DMS114 treated with DMSO at 0.1 percent for 48 hours (cell line): Measurements from ENCODE around the gene TNPO3.

ENCODE experiments used
- DNase-seq: peaks from one replicate; lab custom pipeline; 2025; ENCODE audit not compliant: unreplicated experiment; lab: John Stamatoyannopoulos, UW

The TNPO3 gene

GRCh38 chr7:128940494-128941322 lies 114.2 kb downstream of the TNPO3 start:
- no peak for DNase-seq

DNA sequence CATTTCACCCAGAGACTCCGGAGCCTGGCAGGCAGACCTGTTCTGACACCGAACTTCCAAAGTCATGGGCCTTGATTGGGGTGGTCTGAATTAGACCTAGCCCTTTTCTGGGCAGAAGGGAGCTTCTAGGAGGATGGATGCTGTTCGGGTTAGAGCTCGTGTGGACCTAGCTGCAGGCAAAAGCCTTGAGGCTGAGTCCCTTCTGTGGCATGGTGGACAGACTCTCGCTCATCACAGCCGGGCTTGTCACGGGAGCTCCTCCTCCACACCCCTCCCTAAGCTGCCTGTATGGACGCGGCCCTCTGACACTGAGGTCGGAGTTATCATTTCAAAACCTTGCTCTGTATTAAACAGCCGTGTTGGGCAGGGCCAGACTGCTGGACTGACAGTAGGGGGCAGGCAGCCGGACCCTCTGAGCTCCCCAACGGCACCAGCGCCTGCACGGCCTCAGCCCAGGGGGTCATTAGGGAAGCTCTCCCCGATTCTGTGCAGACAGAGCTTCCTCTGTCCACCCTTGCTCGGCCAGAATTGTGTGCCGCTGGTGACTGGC lies 115.0 kb downstream of the TNPO3 start:
- no peak for DNase-seq

DNA sequence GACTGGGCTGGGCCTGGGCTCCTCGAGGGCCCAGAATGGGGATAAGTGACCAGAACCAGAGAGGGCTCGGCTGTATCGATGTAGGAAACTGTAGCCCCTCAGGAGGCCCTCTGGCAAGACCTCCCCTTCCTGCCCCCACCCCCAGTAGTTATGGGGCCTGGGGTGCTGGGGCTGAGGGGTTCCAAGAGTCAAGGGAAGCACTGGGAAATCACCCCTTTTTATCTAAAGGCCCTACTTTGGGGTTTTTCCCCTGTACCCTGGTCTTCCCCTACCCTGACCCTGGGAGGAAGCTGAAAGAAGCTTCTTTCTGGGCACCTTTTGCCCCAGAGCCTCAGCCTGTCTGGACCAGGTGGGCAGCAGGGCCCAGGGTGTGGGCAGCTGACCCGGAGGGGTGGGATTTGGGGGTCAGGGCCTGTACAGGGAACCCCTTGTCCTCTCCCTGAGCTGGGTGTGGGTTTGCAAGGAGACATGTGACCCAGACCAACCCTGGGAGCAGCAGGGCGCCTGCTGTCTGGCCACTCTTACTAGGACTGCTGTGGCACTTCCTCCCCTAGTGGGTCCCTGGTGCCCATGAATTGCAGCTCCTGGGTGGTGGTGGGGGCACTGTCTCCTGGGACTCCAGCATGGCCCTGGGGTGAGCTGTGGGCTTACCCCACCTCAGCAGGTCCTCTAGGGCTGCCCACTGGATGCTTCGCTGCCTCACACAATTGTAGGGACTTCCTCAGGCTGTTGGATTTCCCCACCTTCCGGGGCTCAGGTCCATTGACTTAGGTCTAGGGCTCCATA lies 115.6 kb downstream of the TNPO3 start:
- no peak for DNase-seq

- DNase-seq = no peak
Measured at GRCh38 chr7:128938544-128939074, 116.3 kb downstream of the TNPO3 start.

DNA sequence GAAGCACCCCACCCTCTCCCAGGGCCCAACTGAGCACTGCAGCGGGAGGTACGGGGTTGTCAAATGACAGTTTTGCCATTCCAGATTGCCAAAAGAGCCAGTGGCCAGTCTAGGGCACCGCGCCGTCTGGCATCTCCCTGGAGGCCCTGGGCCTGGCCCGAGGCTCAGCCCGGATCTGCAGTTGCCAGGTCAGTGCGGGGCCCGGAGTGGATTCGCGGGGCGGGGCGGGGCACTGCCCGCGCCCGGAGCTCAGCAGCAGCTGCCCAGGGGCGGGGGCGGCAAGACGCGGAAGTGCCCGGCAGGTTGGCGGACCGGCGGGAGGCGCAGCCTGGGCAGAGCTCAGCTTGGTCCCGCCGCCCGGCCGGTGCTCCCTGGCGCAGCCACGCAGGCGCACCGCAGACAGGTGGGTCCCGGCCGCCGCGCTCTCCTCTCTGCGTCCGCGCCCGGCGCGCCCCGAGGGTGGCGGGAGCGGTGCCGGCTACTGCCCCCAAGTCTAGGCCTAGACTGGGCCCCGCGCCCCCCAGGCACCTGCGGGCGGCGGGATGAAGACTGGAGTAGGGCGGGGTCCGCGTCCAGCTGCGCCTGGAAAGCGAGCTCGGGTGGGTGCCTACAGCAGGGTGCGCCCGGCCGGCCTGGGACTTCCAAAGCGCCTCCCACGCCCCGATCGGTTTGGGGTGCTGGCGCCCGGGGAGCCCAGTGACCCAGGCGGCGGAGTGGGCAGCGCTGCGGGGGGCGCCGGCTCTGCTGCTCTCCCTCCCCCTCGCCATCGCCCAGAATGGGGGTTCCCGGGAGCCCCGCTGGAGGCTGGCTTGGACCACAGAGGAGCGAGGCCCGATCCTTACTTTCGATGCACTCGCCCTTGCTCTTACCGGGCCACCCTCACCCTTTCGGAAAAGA lies 117.0 kb downstream of the TNPO3 start, which contains the start of gene IRF5:
IRF5 (plus strand) TSS at position 281 of the 897 bp plus-strand sequence. CDS start 4,155 bp downstream, outside the sequence.
- DNase-seq = no peak

- DNase-seq = no peak
Measured at GRCh38 chr7:128937271-128937646, 117.7 kb downstream of the TNPO3 start.

GRCh38 chr7:128936798-128937197 lies 118.1 kb downstream of the TNPO3 start:
- DNase-seq = no peak

DNA sequence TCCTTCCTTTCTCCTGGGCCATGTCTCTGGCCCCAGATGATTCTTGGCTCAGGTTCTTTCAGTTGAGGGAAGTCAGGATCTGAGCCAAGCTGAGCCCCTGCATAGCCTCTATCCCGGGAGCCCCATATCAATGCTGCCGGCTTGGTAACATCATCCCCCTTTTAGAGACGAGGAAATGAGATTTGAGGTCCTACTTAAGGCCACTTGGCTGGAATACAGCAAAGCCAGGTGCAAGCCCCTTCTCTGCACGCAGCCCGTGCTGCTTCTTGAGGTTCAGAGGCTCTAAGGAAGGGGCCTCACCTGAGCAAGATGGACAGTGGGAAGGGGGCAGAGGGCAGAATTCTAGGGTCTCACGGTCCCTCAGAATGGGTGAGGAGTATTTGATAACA lies 119.6 kb downstream of the TNPO3 start:
- no peak for DNase-seq

DNA sequence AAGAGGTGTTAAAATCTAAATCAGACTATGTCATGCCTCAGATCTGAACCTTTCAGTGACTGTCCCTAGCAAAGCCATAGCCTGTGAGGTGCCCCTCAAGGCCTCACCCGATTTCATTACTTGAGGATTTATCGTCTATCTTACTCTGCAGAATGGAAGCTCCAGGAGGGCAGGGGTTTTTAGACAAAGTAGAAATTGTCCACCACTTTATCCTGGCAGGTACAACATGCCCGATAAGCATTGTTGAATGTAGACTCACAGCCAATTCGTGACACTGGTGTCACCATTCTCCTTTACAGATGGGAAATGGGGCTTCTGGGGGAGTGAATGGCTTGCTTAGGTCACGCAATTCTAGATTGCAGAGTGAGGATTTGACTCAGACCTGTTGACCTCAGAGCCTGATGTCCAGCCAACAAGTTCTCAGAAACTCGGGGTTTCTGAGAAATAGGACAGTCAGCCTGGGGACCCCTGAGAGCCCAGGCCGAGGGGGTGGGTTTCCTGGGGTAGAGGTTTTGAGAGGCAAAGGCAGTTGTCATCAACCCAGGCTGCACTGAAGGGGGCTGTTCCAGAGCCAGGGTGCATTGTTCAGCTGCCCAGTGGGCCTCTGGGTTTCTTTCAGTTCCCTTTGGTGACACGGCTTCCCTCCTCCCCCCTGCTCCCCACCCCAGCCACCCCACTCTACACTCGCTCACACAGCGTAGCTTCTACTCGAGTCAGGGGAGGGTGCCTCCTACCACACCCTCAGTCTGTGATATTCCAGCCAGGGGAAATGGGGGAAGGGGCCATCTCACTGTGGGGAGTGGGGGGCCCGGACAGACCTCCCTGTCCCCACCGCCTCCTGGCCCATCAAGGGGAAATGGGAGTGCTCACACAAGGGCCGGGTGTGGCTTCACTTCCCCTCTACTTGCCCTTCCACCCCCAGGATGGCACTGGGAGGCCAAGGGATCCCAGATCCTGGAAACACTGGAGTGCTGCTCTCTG lies 120.3 kb downstream of the TNPO3 start:
- no peak for DNase-seq

GRCh38 chr7:128933180-128933891 lies 121.6 kb downstream of the TNPO3 start:
- no peak for DNase-seq

DNA sequence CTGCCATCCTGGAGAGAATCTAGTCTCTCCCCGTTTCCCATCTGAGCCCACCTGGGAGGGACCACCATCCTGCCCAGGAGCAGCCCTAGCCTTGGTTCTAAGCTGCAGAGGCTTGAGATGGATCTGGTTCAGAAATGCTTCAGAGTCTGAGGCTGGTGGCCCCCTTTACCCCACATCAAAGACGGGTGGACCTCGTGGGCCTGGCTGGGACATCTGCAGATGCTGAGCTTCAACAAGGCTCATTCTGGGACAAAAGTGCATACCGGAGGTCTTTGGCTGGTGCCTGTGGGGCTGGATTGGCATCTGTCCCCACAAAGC lies 122.1 kb downstream of the TNPO3 start:
- DNase-seq = no peak

GRCh38 chr7:128931965-128932861 lies 122.7 kb downstream of the TNPO3 start:
- no peak for DNase-seq

- no peak for DNase-seq
Measured at GRCh38 chr7:128931190-128931798, 123.6 kb downstream of the TNPO3 start.

GRCh38 chr7:128928882-128929788 lies 125.8 kb downstream of the TNPO3 start:
- DNase-seq = no peak

- DNase-seq = no peak
Measured at GRCh38 chr7:128928159-128928813, 126.6 kb downstream of the TNPO3 start.
